PC-9 (cell line): Measurements from ENCODE around the gene CALCR.
A peak's percentile ranks its signal among the peaks of the same experiment; 100 is the strongest.

ENCODE experiments used
- EZH2 ChIP-seq: fragments of 200-600 bp; sonication (generic); IDR thresholded peaks from 2 replicates; pipeline ENCODE4 v1.8.0; 2017; ENCODE audit warnings: antibody characterized with exemption, low read depth
- TF ChIP-seq, protein P1 (sequence below): fragments of 200-600 bp; sonication (generic); conservative IDR thresholded peaks from 2 replicates; pipeline ENCODE4 v1.6.1; 2017; ENCODE audit warnings: mixed run types, antibody characterized with exemption, mild to moderate bottlenecking, moderate library complexity

DNA sequence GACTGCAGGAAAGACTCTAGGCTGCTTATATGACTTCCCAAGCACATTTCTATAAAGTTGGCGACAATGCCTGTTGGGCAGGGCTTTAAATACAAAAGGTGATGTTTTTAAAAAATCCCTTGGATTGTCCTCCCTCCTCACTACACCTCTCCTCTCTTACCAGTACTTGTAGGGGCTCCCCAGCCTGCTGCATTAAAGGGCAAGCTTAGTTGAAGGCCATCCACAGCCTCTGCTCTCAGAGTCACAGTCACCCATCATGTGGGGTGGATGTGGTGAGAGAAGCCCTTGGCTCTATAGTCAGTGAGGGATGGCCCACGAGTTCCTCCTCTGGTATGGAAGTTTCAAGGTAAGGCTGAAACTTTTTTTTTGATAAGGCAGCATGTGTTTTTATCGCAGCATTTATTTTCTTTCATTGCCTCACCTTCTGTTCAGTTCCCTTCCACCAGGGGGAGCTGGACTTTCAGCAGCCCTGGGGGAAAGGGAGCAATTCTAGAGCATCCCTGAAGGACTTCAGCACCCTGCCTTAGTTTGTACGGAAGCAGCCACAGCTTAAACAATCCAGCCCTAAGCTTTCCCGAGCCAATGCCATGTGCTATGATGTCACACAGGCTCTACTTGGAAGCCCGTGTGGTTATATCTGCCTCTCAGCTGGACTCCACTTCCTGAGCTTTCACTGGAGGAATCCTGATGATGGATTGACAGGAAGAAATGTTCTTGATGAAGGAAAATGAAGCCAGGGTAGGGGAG is 131.9 kb downstream of the CALCR start:
- TF ChIP-seq, protein P1, sequence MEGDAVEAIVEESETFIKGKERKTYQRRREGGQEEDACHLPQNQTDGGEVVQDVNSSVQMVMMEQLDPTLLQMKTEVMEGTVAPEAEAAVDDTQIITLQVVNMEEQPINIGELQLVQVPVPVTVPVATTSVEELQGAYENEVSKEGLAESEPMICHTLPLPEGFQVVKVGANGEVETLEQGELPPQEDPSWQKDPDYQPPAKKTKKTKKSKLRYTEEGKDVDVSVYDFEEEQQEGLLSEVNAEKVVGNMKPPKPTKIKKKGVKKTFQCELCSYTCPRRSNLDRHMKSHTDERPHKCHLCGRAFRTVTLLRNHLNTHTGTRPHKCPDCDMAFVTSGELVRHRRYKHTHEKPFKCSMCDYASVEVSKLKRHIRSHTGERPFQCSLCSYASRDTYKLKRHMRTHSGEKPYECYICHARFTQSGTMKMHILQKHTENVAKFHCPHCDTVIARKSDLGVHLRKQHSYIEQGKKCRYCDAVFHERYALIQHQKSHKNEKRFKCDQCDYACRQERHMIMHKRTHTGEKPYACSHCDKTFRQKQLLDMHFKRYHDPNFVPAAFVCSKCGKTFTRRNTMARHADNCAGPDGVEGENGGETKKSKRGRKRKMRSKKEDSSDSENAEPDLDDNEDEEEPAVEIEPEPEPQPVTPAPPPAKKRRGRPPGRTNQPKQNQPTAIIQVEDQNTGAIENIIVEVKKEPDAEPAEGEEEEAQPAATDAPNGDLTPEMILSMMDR = peak; percentile 82
- no peak for TF ChIP-seq EZH2
